Endothelial cell of umbilical vein (primary cell): ENCODE measurements around the gene FBH1. TPM values are rescaled to one million over a fixed set of nuclear protein-coding genes. Genes with fewer than 3 reads are reported as not detected.
A peak's percentile ranks its signal among the peaks of the same experiment; 100 is the strongest.

ENCODE experiments used
- BruUV-seq: library from RNA; stranded (reverse); fragments of 400-500 nt; replicated peaks from 2 replicates; lab custom pipeline; 2021; lab: Mats Ljungman, UMichigan
- CTCF ChIA-PET: fragments of 300-600, 350-600 bp; sonication (Branson Sonifier 250); formaldehyde crosslinking; loops from one replicate; lab custom pipeline; 2021; ENCODE audit warnings: antibody characterized with exemption, inconsistent platforms; lab: Charles Lee
- POLR2A ChIA-PET: fragments of 300-600, 350-600 bp; sonication (Branson Sonifier 250); formaldehyde crosslinking; loops from one replicate; lab custom pipeline; 2021; ENCODE audit warnings: antibody characterized with exemption, inconsistent platforms; lab: Charles Lee
- DNase-seq: peaks from one replicate; pipeline ENCODE4 v3.0.0-alpha.2; 2011; ENCODE audit warnings: low read depth, low spot score
- FAIRE-seq: peaks from 2 replicates; lab custom pipeline; 2011; peaks lifted over from hg19 to GRCh38; lab: Jason Lieb, UNC
- H2AFZ ChIP-seq: 2 replicates; pipeline ENCODE4 v1.6.0; 2012; ENCODE audit warnings: low read depth, low read length, control low read depth, inconsistent platforms
- H3K27ac ChIP-seq: 2 replicates; pipeline ENCODE4 v1.5.1; 2011; ENCODE audit warnings: low read depth, mild to moderate bottlenecking, control low read depth, low read length, moderate library complexity; ENCODE audit not compliant: insufficient read depth
- H3K27me3 ChIP-seq, 2 experiments: 2 replicates each; pipeline versions ENCODE4 v1.6.0 to v1.6.1; 2011; ENCODE audit warnings: low read length in 2 of 2, mixed read lengths in 1 of 2; ENCODE audit not compliant: control insufficient read depth in 2 of 2, insufficient read depth in 2 of 2
- H3K36me3 ChIP-seq, 2 experiments: 2 replicates in 1 of 2; 3 replicates in 1 of 2; pipeline ENCODE4 v1.5.1; 2011; ENCODE audit warnings: low read length in 2 of 2, mild to moderate bottlenecking in 1 of 2, moderate library complexity in 1 of 2; ENCODE audit not compliant: control insufficient read depth in 2 of 2, insufficient read depth in 2 of 2; ENCODE audit errors: extremely low read depth in 1 of 2
- H3K4me1 ChIP-seq: 3 replicates; pipeline ENCODE4 v1.5.1; 2011; ENCODE audit warnings: mild to moderate bottlenecking, low read length; ENCODE audit not compliant: control insufficient read depth, insufficient read depth; ENCODE audit errors: extremely low read depth
- H3K4me2 ChIP-seq: 2 replicates; pipeline ENCODE4 v1.6.1; 2011; ENCODE audit warnings: low read length, control low read depth, mixed read lengths; ENCODE audit not compliant: insufficient read depth
- H3K4me3 ChIP-seq, 3 experiments: fragments of 200-600 bp in 1 of 3; sonication (generic), shearing (Covaris generic) in 1 of 3; replicated peaks in 1 of 3; 2 replicates each; pipeline ENCODE4 v1.5.1; 2011 to 2016; ENCODE audit warnings: control low read depth in 3 of 3, low read length in 3 of 3, mild to moderate bottlenecking in 2 of 3, inconsistent platforms in 1 of 3, low read depth in 1 of 3, moderate library complexity in 1 of 3; ENCODE audit not compliant: insufficient read depth in 1 of 3
- H3K79me2 ChIP-seq: 2 replicates; pipeline ENCODE4 v1.6.0; 2012; ENCODE audit warnings: low read length, inconsistent platforms; ENCODE audit not compliant: control insufficient read depth, insufficient read depth
- H3K9ac ChIP-seq: replicated peaks from 2 replicates; pipeline ENCODE3; 2011; ENCODE audit warnings: low read length, control low read depth; ENCODE audit not compliant: insufficient read depth; ENCODE audit errors: extremely low read depth
- H3K9me1 ChIP-seq: replicated peaks from 3 replicates; pipeline ENCODE4 v1.6.0; 2011; ENCODE audit warnings: mild to moderate bottlenecking, low read length; ENCODE audit not compliant: control insufficient read depth, insufficient read depth; ENCODE audit errors: extremely low read depth
- H3K9me3 ChIP-seq: replicated peaks from 2 replicates; pipeline ENCODE4 v1.5.1; 2012; ENCODE audit warnings: low read length, inconsistent platforms; ENCODE audit not compliant: control insufficient read depth, insufficient read depth
- H4K20me1 ChIP-seq: replicated peaks from 2 replicates; pipeline ENCODE3; 2011; ENCODE audit warnings: mild to moderate bottlenecking, low read length; ENCODE audit not compliant: control insufficient read depth, insufficient read depth; ENCODE audit errors: extremely low read depth
- CTCF ChIP-seq, 2 donors: IDR thresholded peaks; 1 replicate in 1 of 2; 2 replicates in 1 of 2; pipeline ENCODE4 v1.5.1; 2011; ENCODE audit warnings: low read length in 2 of 2, mild to moderate bottlenecking in 2 of 2, moderate library complexity in 2 of 2, control low read depth in 1 of 2, inconsistent platforms in 1 of 2, low read depth in 1 of 2; ENCODE audit not compliant: insufficient read depth in 1 of 2; ENCODE audit errors: extremely low read depth in 1 of 2
- EZH2 ChIP-seq: IDR thresholded peaks from 2 replicates; pipeline ENCODE4 v1.6.1; 2012; ENCODE audit warnings: borderline replicate concordance, low read depth, mild to moderate bottlenecking, moderate library complexity, low read length, inconsistent platforms; ENCODE audit not compliant: severe bottlenecking
- FOS ChIP-seq: IDR thresholded peaks from 2 replicates; pipeline ENCODE4 v1.6.1; 2011; ENCODE audit warnings: mild to moderate bottlenecking, low read length, moderate library complexity, borderline replicate concordance; ENCODE audit not compliant: insufficient read depth
- GATA2 ChIP-seq: IDR thresholded peaks from 2 replicates; pipeline ENCODE4 v1.7.0; 2011; ENCODE audit warnings: low read depth, mild to moderate bottlenecking, moderate library complexity, mixed read lengths, low read length; ENCODE audit not compliant: insufficient read length, insufficient read depth
- JUN ChIP-seq: IDR thresholded peaks from 2 replicates; pipeline ENCODE4 v1.6.1; 2011; ENCODE audit warnings: borderline replicate concordance, low read depth; ENCODE audit not compliant: insufficient read length, insufficient read depth
- MAX ChIP-seq: IDR thresholded peaks from 2 replicates; pipeline ENCODE4 v1.6.1; 2011; ENCODE audit not compliant: insufficient read depth, insufficient read length
- MYC ChIP-seq: IDR thresholded peaks from one replicate; pipeline ENCODE4 v1.6.1; 2011; ENCODE audit warnings: mild to moderate bottlenecking, low read depth, low read length
- POLR2A ChIP-seq: IDR thresholded peaks from 2 replicates; pipeline ENCODE4 v1.6.1; 2012; ENCODE audit warnings: low read depth, mild to moderate bottlenecking, control low read depth, low read length
- POLR2AphosphoS5 ChIP-seq: IDR thresholded peaks from 2 replicates; pipeline ENCODE4 v1.6.1; 2012; ENCODE audit warnings: low read depth, mild to moderate bottlenecking, control low read depth, low read length, moderate library complexity; ENCODE audit not compliant: insufficient read depth
- dilution Hi-C: fragments of 300-500 bp; cut with MboI; formaldehyde crosslinking; loops from one replicate; pipeline ENCODE4 v1.15.0; 2019; ENCODE audit warnings: low sequenced_read_pairs; ENCODE audit not compliant: extremely low pct_ligation_motif_present
- intact Hi-C: fragments of 100-400 bp; cut with micrococcal nuclease; formaldehyde crosslinking; loops from one replicate; pipeline ENCODE4 v1.10.0; 2022
- polyA plus RNA-seq, 4 experiments: library from polyadenylated mRNA; depleted of rRNA in 3 of 4; stranded (reverse) in 3 of 4; unstranded in 1 of 4; fragments of >200 nt; gene quantifications; 2 replicates each; pipeline versions ENCODE4 v1.2.1 to v1.2.3, GENCODE V29; 2011 to 2012; ENCODE audit warnings: missing spikeins in 1 of 4
- total RNA-seq: library from RNA; stranded (reverse); gene quantifications from 2 replicates; pipeline ENCODE4 v1.2.3, GENCODE V29; 2021

The FBH1 gene
- total and polyA plus RNA-seq, 2 donors (not counting 3 experiments of a cell fraction or from before 2014, with no cell fraction given), result 71.4 to 97.0 TPM

- Histone ChIP-seq H3K4me2 (peak overlapping the region; percentile 76), H4K20me1 (no peaks in the 10 kb centered on the region), H3K4me3 (peak overlapping the region; percentile 10 to 98 (median 47)), H3K27me3 (peaks cover 0 to 2% of the 10 kb centered on the region in 2 experiments), H3K9ac (peak overlapping the region; percentile 60), H3K9me3 (no peaks in the 10 kb centered on the region), H2AFZ (peak overlapping the region; percentile 35), H3K4me1 (peaks cover 21% of the 10 kb centered on the region), H3K79me2 (peaks cover 40% of the 10 kb centered on the region), H3K9me1 (no peaks in the 10 kb centered on the region), H3K36me3 (no peaks in the 10 kb centered on the region), H3K27ac (peak overlapping the region; percentile 60)
- no peak for TF ChIP-seq MAX
- no peak for TF ChIP-seq POLR2A
- no peak for TF ChIP-seq CTCF (IDR thresholded peaks at IDR 0.05; ENCODE audit: extremely low read depth in 1 of 2, insufficient read depth in 1 of 2, low read depth in 1 of 2, low read length in 2 of 2)
- no peak for TF ChIP-seq FOS
- no peak for TF ChIP-seq POLR2AphosphoS5
- TF ChIP-seq EZH2, result no peak
- no peak for TF ChIP-seq JUN
- no peak for TF ChIP-seq GATA2
- TF ChIP-seq MYC, result no peak
- dilution Hi-C loops (no loop called here), intact Hi-C loops (loop anchor here (1.0 to 10.0 kb wide), 6 partner anchors 31 to 748 kb away; partner anchors contain the start of genes FBH1, GDI2 and RBM17)
- DNase-seq (peak; percentile 65), FAIRE-seq (peak; percentile 28)
- no TSS peak for BruUV-seq
- CTCF ChIA-PET, result interaction anchor here (0.6 to 3.1 kb wide), 10 partner anchors 12 to 113 kb away, joined by 3 to 17 read pairs (median 3); no protein-coding TSS in a partner anchor
- POLR2A ChIA-PET, result no interaction called here
Observed at GRCh38 chr10:5976512-5977470, 86.7 kb downstream of the FBH1 start.
